K562 (cell line): Measurements from ENCODE around the gene GSTM2. TPM values are rescaled to one million over a fixed set of nuclear protein-coding genes. Genes with fewer than 3 reads are reported as not detected.

Experiments
- polyA plus RNA-seq, 8 experiments: library from polyadenylated mRNA; depleted of rRNA in 4 of 8; stranded (reverse) in 5 of 8; unstranded in 3 of 8; fragments of >200 nt; fragmentation: Nextera tagmentation in 2 of 8; fragmentation: Illumina TruSeq in 1 of 8; extraction: Ambion mirVana in 2 of 8; extraction: Trizol in 1 of 8; gene quantifications; 2 replicates each; pipeline versions ENCODE4 v1.2.1 to v1.2.3, GENCODE V29; 2011 to 2014; ENCODE audit warnings: inconsistent platforms in 1 of 8, missing spikeins in 1 of 8
- total RNA-seq, 7 experiments: library from RNA; depleted of rRNA in 6 of 7; stranded (reverse); fragments of >200 nt in 6 of 7; fragmentation: Illumina TruSeq in 2 of 7; extraction: Trizol in 2 of 7; gene quantifications; 2 replicates each; pipeline versions ENCODE4 v1.2.1 to v1.2.3, GENCODE V29; 2011 to 2021; ENCODE audit warnings: low replicate concordance in 1 of 7

GSTM2 gene
- total and polyA plus RNA-seq, 9 of the 15 experiments (the other 6 are each of a cell fraction or from before 2014, with no cell fraction given), result 1.6 to 15.1 (median 6.8) TPM

Other genes starting within 250 kb of the GSTM2 start
Only the 7 nearest of the 15 such genes appear.
- 0.33 TPM in 1 of 2 replicates, not detected in the other for gene GNAT2, start 48.4 kb upstream of the GSTM2 start, total RNA-seq (2014; rRNA removed)
- gene GNAT2, start 48.4 kb upstream of the GSTM2 start, total RNA-seq (2014; rRNA removed; fragmentation: Illumina TruSeq; extraction: Trizol), result 0.25 and 0.29 TPM in 2 replicates
- gene GNAT2, start 48.4 kb upstream of the GSTM2 start, total RNA-seq (2015; rRNA removed; fragmentation: Illumina TruSeq; extraction: Trizol), result 0.33 and 0.60 TPM in 2 replicates
- 0.16 and 0.47 TPM in 2 replicates for gene GNAT2, start 48.4 kb upstream of the GSTM2 start, total RNA-seq (2021)
- 0.27 and 0.32 TPM in 2 replicates for gene GNAT2, start 48.4 kb upstream of the GSTM2 start, polyA plus RNA-seq (2011; rRNA removed)
- gene GNAT2, start 48.4 kb upstream of the GSTM2 start, polyA plus RNA-seq (2014; fragmentation: Illumina TruSeq; extraction: Trizol), result 0.52 and 0.90 TPM in 2 replicates
- under 1 TPM; 0.06 to 0.22 TPM for gene GNAT2, start 48.4 kb upstream of the GSTM2 start, polyA plus RNA-seq (2014; fragmentation: Nextera tagmentation; extraction: Ambion mirVana)
- 0.07 TPM in 1 of 2 replicates, not detected in the other for gene GNAT2, start 48.4 kb upstream of the GSTM2 start, polyA plus RNA-seq (2014; rRNA removed)
- 51.0 and 57.1 TPM in 2 replicates for gene AMPD2, start 48.2 kb upstream of the GSTM2 start, total RNA-seq (2014; rRNA removed)
- gene AMPD2, start 48.2 kb upstream of the GSTM2 start, total RNA-seq (2014; rRNA removed; fragmentation: Illumina TruSeq; extraction: Trizol), result 11.5 and 17.8 TPM in 2 replicates
- 27.1 and 28.4 TPM in 2 replicates for gene AMPD2, start 48.2 kb upstream of the GSTM2 start, total RNA-seq (2015; rRNA removed; fragmentation: Illumina TruSeq; extraction: Trizol)
- gene AMPD2, start 48.2 kb upstream of the GSTM2 start, total RNA-seq (2021), result 74.1 and 77.7 TPM in 2 replicates
- gene AMPD2, start 48.2 kb upstream of the GSTM2 start, polyA plus RNA-seq (2011; rRNA removed), result 28.2 and 67.7 TPM in 2 replicates
- 48.2 and 51.1 TPM in 2 replicates for gene AMPD2, start 48.2 kb upstream of the GSTM2 start, polyA plus RNA-seq (2014; fragmentation: Illumina TruSeq; extraction: Trizol)
- 1 to 10 TPM; 2.0 to 4.0 TPM for gene AMPD2, start 48.2 kb upstream of the GSTM2 start, polyA plus RNA-seq (2014; fragmentation: Nextera tagmentation; extraction: Ambion mirVana)
- 43.8 and 55.6 TPM in 2 replicates for gene AMPD2, start 48.2 kb upstream of the GSTM2 start, polyA plus RNA-seq (2014; rRNA removed)
- gene GSTM4, start 12.0 kb upstream of the GSTM2 start, total RNA-seq (2014; rRNA removed), result 18.8 and 26.8 TPM in 2 replicates
- gene GSTM4, start 12.0 kb upstream of the GSTM2 start, total RNA-seq (2014; rRNA removed; fragmentation: Illumina TruSeq; extraction: Trizol), result 21.0 and 22.2 TPM in 2 replicates
- 25.0 and 29.7 TPM in 2 replicates for gene GSTM4, start 12.0 kb upstream of the GSTM2 start, total RNA-seq (2015; rRNA removed; fragmentation: Illumina TruSeq; extraction: Trizol)
- 38.8 and 41.0 TPM in 2 replicates for gene GSTM4, start 12.0 kb upstream of the GSTM2 start, total RNA-seq (2021)
- 45.0 and 57.0 TPM in 2 replicates for gene GSTM4, start 12.0 kb upstream of the GSTM2 start, polyA plus RNA-seq (2011; rRNA removed)
- 53.4 and 56.1 TPM in 2 replicates for gene GSTM4, start 12.0 kb upstream of the GSTM2 start, polyA plus RNA-seq (2014; fragmentation: Illumina TruSeq; extraction: Trizol)
- 10 to 100 TPM; 30.5 to 39.2 TPM for gene GSTM4, start 12.0 kb upstream of the GSTM2 start, polyA plus RNA-seq (2014; fragmentation: Nextera tagmentation; extraction: Ambion mirVana)
- 38.4 and 46.2 TPM in 2 replicates for gene GSTM4, start 12.0 kb upstream of the GSTM2 start, polyA plus RNA-seq (2014; rRNA removed)
- gene GSTM1, start 19.8 kb downstream of the GSTM2 start, total RNA-seq (2014; rRNA removed), result not detected in 2 replicates
- gene GSTM1, start 19.8 kb downstream of the GSTM2 start, total RNA-seq (2014; rRNA removed; fragmentation: Illumina TruSeq; extraction: Trizol), result not detected in 2 replicates
- gene GSTM1, start 19.8 kb downstream of the GSTM2 start, total RNA-seq (2015; rRNA removed; fragmentation: Illumina TruSeq; extraction: Trizol), result not detected in 2 replicates
- gene GSTM1, start 19.8 kb downstream of the GSTM2 start, total RNA-seq (2021), result not detected in 2 replicates
- 0.14 TPM in 1 of 2 replicates, not detected in the other for gene GSTM1, start 19.8 kb downstream of the GSTM2 start, polyA plus RNA-seq (2011; rRNA removed)
- not detected in 2 replicates for gene GSTM1, start 19.8 kb downstream of the GSTM2 start, polyA plus RNA-seq (2014; fragmentation: Illumina TruSeq; extraction: Trizol)
- not detected for gene GSTM1, start 19.8 kb downstream of the GSTM2 start, polyA plus RNA-seq (2014; fragmentation: Nextera tagmentation; extraction: Ambion mirVana)
- not detected in 2 replicates for gene GSTM1, start 19.8 kb downstream of the GSTM2 start, polyA plus RNA-seq (2014; rRNA removed)
- not detected in 2 replicates for gene GSTM5, start 44.2 kb downstream of the GSTM2 start, total RNA-seq (2014; rRNA removed)
- not detected in 2 replicates for gene GSTM5, start 44.2 kb downstream of the GSTM2 start, total RNA-seq (2014; rRNA removed; fragmentation: Illumina TruSeq; extraction: Trizol)
- gene GSTM5, start 44.2 kb downstream of the GSTM2 start, total RNA-seq (2015; rRNA removed; fragmentation: Illumina TruSeq; extraction: Trizol), result not detected in 2 replicates
- not detected in 2 replicates for gene GSTM5, start 44.2 kb downstream of the GSTM2 start, total RNA-seq (2021)
- not detected in 2 replicates for gene GSTM5, start 44.2 kb downstream of the GSTM2 start, polyA plus RNA-seq (2011; rRNA removed)
- gene GSTM5, start 44.2 kb downstream of the GSTM2 start, polyA plus RNA-seq (2014; fragmentation: Illumina TruSeq; extraction: Trizol), result not detected in 2 replicates
- gene GSTM5, start 44.2 kb downstream of the GSTM2 start, polyA plus RNA-seq (2014; fragmentation: Nextera tagmentation; extraction: Ambion mirVana), result not detected
- gene GSTM5, start 44.2 kb downstream of the GSTM2 start, polyA plus RNA-seq (2014; rRNA removed), result not detected in 2 replicates
- gene GSTM3, start 73.0 kb downstream of the GSTM2 start, total RNA-seq (2014; rRNA removed), result 2.3 and 4.3 TPM in 2 replicates
- 5.5 and 7.2 TPM in 2 replicates for gene GSTM3, start 73.0 kb downstream of the GSTM2 start, total RNA-seq (2014; rRNA removed; fragmentation: Illumina TruSeq; extraction: Trizol)
- 4.1 and 4.5 TPM in 2 replicates for gene GSTM3, start 73.0 kb downstream of the GSTM2 start, total RNA-seq (2015; rRNA removed; fragmentation: Illumina TruSeq; extraction: Trizol)
- 3.9 and 5.7 TPM in 2 replicates for gene GSTM3, start 73.0 kb downstream of the GSTM2 start, total RNA-seq (2021)
- 17.5 and 22.3 TPM in 2 replicates for gene GSTM3, start 73.0 kb downstream of the GSTM2 start, polyA plus RNA-seq (2011; rRNA removed)
- 8.9 and 9.5 TPM in 2 replicates for gene GSTM3, start 73.0 kb downstream of the GSTM2 start, polyA plus RNA-seq (2014; fragmentation: Illumina TruSeq; extraction: Trizol)
- 10 to 100 TPM; 23.1 to 24.5 TPM for gene GSTM3, start 73.0 kb downstream of the GSTM2 start, polyA plus RNA-seq (2014; fragmentation: Nextera tagmentation; extraction: Ambion mirVana)
- 8.9 and 9.4 TPM in 2 replicates for gene GSTM3, start 73.0 kb downstream of the GSTM2 start, polyA plus RNA-seq (2014; rRNA removed)
- gene EPS8L3, start 95.9 kb downstream of the GSTM2 start, total RNA-seq (2014; rRNA removed), result not detected in 2 replicates
- gene EPS8L3, start 95.9 kb downstream of the GSTM2 start, total RNA-seq (2014; rRNA removed; fragmentation: Illumina TruSeq; extraction: Trizol), result 0.15 TPM in 1 of 2 replicates, not detected in the other
- not detected in 2 replicates for gene EPS8L3, start 95.9 kb downstream of the GSTM2 start, total RNA-seq (2015; rRNA removed; fragmentation: Illumina TruSeq; extraction: Trizol)
- 0.42 and 0.51 TPM in 2 replicates for gene EPS8L3, start 95.9 kb downstream of the GSTM2 start, total RNA-seq (2021)
- 0.13 and 0.14 TPM in 2 replicates for gene EPS8L3, start 95.9 kb downstream of the GSTM2 start, polyA plus RNA-seq (2011; rRNA removed)
- 0.09 and 0.61 TPM in 2 replicates for gene EPS8L3, start 95.9 kb downstream of the GSTM2 start, polyA plus RNA-seq (2014; fragmentation: Illumina TruSeq; extraction: Trizol)
- gene EPS8L3, start 95.9 kb downstream of the GSTM2 start, polyA plus RNA-seq (2014; fragmentation: Nextera tagmentation; extraction: Ambion mirVana), result not detected
- 0.04 TPM in 1 of 2 replicates, not detected in the other for gene EPS8L3, start 95.9 kb downstream of the GSTM2 start, polyA plus RNA-seq (2014; rRNA removed)